ENCODE data around the gene PFDN6.

PFDN6 gene

DNA sequence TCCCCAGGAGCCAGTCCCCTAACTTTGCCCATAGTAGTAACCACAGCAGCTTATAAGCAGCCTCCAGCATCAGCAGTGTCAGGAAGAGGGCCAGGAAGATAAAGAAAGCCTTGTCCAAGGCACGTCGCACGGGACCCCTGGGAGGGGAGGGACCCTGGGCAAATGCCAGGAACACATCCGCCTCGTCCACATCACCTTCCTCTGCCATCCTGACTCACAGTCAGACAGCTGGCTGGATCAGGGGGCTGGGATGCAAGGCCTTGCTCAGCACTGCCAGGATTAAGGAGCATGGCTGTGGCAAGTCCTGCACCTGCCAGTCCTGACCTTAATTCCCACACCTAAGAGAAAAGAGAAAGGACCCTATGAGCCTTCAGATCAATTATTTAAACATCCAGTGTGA lies 39.7 kb downstream of the PFDN6 start:
- H3K27me3 ChIP-seq (ENCODE audit: control insufficient read depth, low read length) = no peaks in the 10 kb centered on the region
- H3K36me3 ChIP-seq (ENCODE audit: control insufficient read depth, low read length) = no peaks in the 10 kb centered on the region
- H4K20me1 ChIP-seq (ENCODE audit: control insufficient read depth, insufficient read depth, low read depth, low read length) = no peaks in the 10 kb centered on the region
- TF ChIP-seq EZH2phosphoT487 (IDR thresholded peaks at IDR 0.05; ENCODE audit: borderline replicate concordance, low read length) = no peak
- TF ChIP-seq, protein P1, sequence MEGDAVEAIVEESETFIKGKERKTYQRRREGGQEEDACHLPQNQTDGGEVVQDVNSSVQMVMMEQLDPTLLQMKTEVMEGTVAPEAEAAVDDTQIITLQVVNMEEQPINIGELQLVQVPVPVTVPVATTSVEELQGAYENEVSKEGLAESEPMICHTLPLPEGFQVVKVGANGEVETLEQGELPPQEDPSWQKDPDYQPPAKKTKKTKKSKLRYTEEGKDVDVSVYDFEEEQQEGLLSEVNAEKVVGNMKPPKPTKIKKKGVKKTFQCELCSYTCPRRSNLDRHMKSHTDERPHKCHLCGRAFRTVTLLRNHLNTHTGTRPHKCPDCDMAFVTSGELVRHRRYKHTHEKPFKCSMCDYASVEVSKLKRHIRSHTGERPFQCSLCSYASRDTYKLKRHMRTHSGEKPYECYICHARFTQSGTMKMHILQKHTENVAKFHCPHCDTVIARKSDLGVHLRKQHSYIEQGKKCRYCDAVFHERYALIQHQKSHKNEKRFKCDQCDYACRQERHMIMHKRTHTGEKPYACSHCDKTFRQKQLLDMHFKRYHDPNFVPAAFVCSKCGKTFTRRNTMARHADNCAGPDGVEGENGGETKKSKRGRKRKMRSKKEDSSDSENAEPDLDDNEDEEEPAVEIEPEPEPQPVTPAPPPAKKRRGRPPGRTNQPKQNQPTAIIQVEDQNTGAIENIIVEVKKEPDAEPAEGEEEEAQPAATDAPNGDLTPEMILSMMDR (IDR thresholded peaks at IDR 0.05; ENCODE audit: low read depth, low read length, poor library complexity, severe bottlenecking) = no peak
- no peaks in the 10 kb centered on the region for H3K9me3 ChIP-seq (ENCODE audit: control insufficient read depth, insufficient read depth, low read length)
- H3K9me2 ChIP-seq (replicated peaks; ENCODE audit: control insufficient read depth, low read length) = no peaks in the 10 kb centered on the region
- peaks cover 10% of the 10 kb centered on the region for H3F3A ChIP-seq (ENCODE audit: control insufficient read depth, insufficient read depth)
- H3K4me2 ChIP-seq (ENCODE audit: low read length) = no peak overlapping the region
- H3K79me2 ChIP-seq (ENCODE audit: control insufficient read depth, low read length) = no peaks in the 10 kb centered on the region
- H3K4me3 ChIP-seq (ENCODE audit: low read length) = no peak overlapping the region
- H3K27ac ChIP-seq (ENCODE audit: low read depth, low read length) = no peak overlapping the region
- peaks cover 54% of the 10 kb centered on the region for H3K4me1 ChIP-seq (ENCODE audit: control insufficient read depth, low read length)

DNA sequence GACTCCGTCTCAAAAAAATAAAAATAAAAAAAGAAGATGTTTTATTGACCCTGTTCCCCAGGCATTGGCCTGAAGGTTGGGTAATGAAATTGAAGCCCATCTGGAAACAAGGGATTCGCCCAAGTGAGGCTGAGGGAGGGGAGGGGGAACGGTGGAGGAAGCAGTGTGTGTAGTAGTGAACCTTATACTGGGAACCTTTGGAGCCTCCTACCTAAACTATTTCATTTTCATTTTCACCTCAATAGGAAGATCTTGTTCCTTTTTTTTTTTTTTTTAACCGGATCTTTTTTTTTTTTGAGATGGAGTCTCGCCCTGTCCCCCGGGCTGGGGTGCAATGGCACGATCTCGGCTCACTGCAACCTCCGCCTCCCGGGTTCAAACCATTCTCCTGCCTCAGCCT lies 41.3 kb downstream of the PFDN6 start:
- no peak overlapping the region for H3K4me3 ChIP-seq (ENCODE audit: low read length)
- no peaks in the 10 kb centered on the region for H3K36me3 ChIP-seq (ENCODE audit: control insufficient read depth, low read length)
- H3K9me2 ChIP-seq (replicated peaks; ENCODE audit: control insufficient read depth, low read length) = no peaks in the 10 kb centered on the region
- H4K20me1 ChIP-seq (ENCODE audit: control insufficient read depth, insufficient read depth, low read depth, low read length) = no peaks in the 10 kb centered on the region
- no peaks in the 10 kb centered on the region for H3K9me3 ChIP-seq (ENCODE audit: control insufficient read depth, insufficient read depth, low read length)
- H3K27me3 ChIP-seq (ENCODE audit: control insufficient read depth, low read length) = no peaks in the 10 kb centered on the region
- H3K79me2 ChIP-seq (ENCODE audit: control insufficient read depth, low read length) = no peaks in the 10 kb centered on the region
- no peak overlapping the region for H3K4me2 ChIP-seq (ENCODE audit: low read length)
- H3K27ac ChIP-seq (ENCODE audit: low read depth, low read length) = no peak overlapping the region
- peaks cover 7% of the 10 kb centered on the region for H3F3A ChIP-seq (ENCODE audit: control insufficient read depth, insufficient read depth)
- TF ChIP-seq EZH2phosphoT487 (IDR thresholded peaks at IDR 0.05; ENCODE audit: borderline replicate concordance, low read length) = no peak
- TF ChIP-seq, protein P1 (IDR thresholded peaks at IDR 0.05; ENCODE audit: low read depth, low read length, poor library complexity, severe bottlenecking) = no peak
- peaks cover 48% of the 10 kb centered on the region for H3K4me1 ChIP-seq (ENCODE audit: control insufficient read depth, low read length)

DNA sequence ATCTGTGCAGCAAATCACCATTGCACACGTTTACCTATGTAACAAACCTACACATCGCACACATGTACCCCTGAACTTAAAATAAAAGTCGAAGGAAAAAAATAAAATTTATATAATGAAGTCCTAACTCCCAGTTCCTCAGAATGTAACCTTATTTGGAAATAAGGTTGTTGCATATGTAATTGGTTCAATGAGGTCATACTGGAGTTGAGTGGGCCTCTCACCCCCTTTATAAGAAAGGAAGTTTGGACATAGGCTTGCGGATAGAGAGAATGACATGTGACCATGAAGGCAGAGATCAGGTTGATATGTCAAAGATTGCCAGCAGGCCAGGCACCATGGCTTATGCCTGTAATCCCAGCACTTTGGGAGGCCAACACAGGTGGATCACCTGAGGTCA lies 44.3 kb downstream of the PFDN6 start:
- Histone ChIP-seq H3K27ac (ENCODE audit: low read depth, low read length) (no peak overlapping the region), H3K4me3 (ENCODE audit: low read length) (no peak overlapping the region), H3K9me3 (ENCODE audit: control insufficient read depth, insufficient read depth, low read length) (no peaks in the 10 kb centered on the region), H3F3A (ENCODE audit: control insufficient read depth, insufficient read depth) (peaks cover 7% of the 10 kb centered on the region), H3K79me2 (ENCODE audit: control insufficient read depth, low read length) (no peaks in the 10 kb centered on the region), H3K4me2 (ENCODE audit: low read length) (no peak overlapping the region), H3K27me3 (ENCODE audit: control insufficient read depth, low read length) (no peaks in the 10 kb centered on the region), H4K20me1 (ENCODE audit: control insufficient read depth, insufficient read depth, low read depth, low read length) (no peaks in the 10 kb centered on the region), H3K36me3 (ENCODE audit: control insufficient read depth, low read length) (no peaks in the 10 kb centered on the region), H3K9me2 (replicated peaks; ENCODE audit: control insufficient read depth, low read length) (no peaks in the 10 kb centered on the region), H3K4me1 (ENCODE audit: control insufficient read depth, low read length) (peaks cover 41% of the 10 kb centered on the region)
- TF ChIP-seq, protein P1 (IDR thresholded peaks at IDR 0.05; ENCODE audit: low read depth, low read length, poor library complexity, severe bottlenecking) = no peak
- TF ChIP-seq EZH2phosphoT487 (IDR thresholded peaks at IDR 0.05; ENCODE audit: borderline replicate concordance, low read length) = no peak

DNA sequence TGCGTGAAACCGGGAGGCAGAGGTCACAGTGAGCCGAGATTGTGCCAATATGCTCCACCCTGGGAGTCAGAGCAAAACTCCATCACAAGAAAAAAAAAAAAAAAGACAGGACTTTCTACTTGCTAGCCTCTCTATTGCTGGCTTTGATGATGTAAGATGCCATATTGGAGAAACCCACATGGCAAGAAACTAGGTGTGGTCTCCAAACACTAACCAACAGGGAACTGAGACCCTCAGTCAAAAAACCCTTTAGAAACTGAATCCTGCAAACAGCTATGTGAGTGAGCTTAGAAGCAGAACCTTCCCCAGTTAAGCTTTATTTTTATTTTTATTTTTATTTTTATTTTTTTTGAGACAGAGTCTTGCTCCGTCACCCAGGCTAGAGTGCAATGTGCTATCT lies 46.5 kb downstream of the PFDN6 start:
- H3K27me3 ChIP-seq (ENCODE audit: control insufficient read depth, low read length) = no peaks in the 10 kb centered on the region
- peaks cover 4% of the 10 kb centered on the region for H3F3A ChIP-seq (ENCODE audit: control insufficient read depth, insufficient read depth)
- H3K79me2 ChIP-seq (ENCODE audit: control insufficient read depth, low read length) = no peaks in the 10 kb centered on the region
- no peak overlapping the region for H3K4me3 ChIP-seq (ENCODE audit: low read length)
- H3K9me2 ChIP-seq (replicated peaks; ENCODE audit: control insufficient read depth, low read length) = no peaks in the 10 kb centered on the region
- peaks cover 29% of the 10 kb centered on the region for H3K4me1 ChIP-seq (ENCODE audit: control insufficient read depth, low read length)
- H3K36me3 ChIP-seq (ENCODE audit: control insufficient read depth, low read length) = no peaks in the 10 kb centered on the region
- H3K9me3 ChIP-seq (ENCODE audit: control insufficient read depth, insufficient read depth, low read length) = no peaks in the 10 kb centered on the region
- H4K20me1 ChIP-seq (ENCODE audit: control insufficient read depth, insufficient read depth, low read depth, low read length) = no peaks in the 10 kb centered on the region
- no peak overlapping the region for H3K27ac ChIP-seq (ENCODE audit: low read depth, low read length)
- no peak overlapping the region for H3K4me2 ChIP-seq (ENCODE audit: low read length)
- TF ChIP-seq, protein P1 (IDR thresholded peaks at IDR 0.05; ENCODE audit: low read depth, low read length, poor library complexity, severe bottlenecking) = no peak
- TF ChIP-seq EZH2phosphoT487 (IDR thresholded peaks at IDR 0.05; ENCODE audit: borderline replicate concordance, low read length) = no peak
